ENCODE measurements around the gene RUFY4. TPM values are rescaled to one million over a fixed set of nuclear protein-coding genes. Genes with fewer than 3 reads are reported as not detected.
"Not testable (repeated sequence)": the region's sequence is repeated elsewhere in the genome, so short reads cannot be mapped to it uniquely, and the experiment has no call there.

The RUFY4 gene
- under 1 TPM; 0.28 to 0.52 TPM for polyA plus RNA-seq

DNA sequence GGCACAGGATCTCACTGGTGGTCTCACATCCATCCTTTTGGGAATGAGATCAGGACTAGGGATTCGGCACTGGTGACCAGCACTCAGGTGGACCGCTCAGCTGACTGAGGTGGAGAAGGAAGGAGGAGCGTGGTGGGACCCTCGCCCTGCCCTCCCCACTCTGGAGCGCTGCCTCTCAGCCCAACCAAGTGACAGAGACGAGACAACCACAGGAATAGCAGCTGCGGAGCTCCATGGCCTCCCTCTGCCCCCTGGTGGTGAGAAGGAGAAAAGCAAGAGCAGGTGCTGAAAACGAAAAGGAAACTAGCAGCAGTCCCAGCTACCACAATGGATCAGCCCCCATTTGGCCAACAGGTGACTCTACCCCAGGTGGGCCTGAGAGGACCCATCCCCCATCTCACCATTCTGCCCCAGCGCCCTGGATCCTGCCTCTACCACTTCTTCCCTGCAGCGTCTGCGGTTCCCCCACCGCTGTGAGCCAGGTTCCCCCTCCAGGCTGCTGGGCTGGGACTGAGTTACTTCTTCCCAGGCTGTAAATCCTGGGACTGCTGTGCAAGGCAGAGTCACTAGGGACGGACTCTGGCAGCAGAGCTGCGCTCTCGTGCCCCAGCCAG is at the start of gene RUFY4:
RUFY4 (plus strand) TSS at position 533 of the 614 bp plus-strand sequence. CDS start 1,353 bp downstream, outside the sequence.
- not testable (repeated sequence) for H3K9me3 ChIP-seq (ENCODE audit: control insufficient read depth in 2 of 2, insufficient read depth in 1 of 2, low read depth in 1 of 2, low read length in 1 of 2); H3K27me3 ChIP-seq (ENCODE audit: control insufficient read depth in 1 of 2, insufficient read depth in 2 of 2, low read length in 2 of 2); H3K27ac ChIP-seq (ENCODE audit: low read depth in 2 of 2, low read length in 1 of 2); H3K4me1 ChIP-seq (ENCODE audit: control insufficient read depth in 2 of 2, insufficient read depth in 2 of 2, low read length in 1 of 2); H3K36me3 ChIP-seq (ENCODE audit: control insufficient read depth in 2 of 2, insufficient read depth in 2 of 2, low read length in 1 of 2)
- 6 to 9% methylated on average over 14 to 15 of the region's 15 CpGs for WGBS, 2 donors
- H3K4me3 ChIP-seq (ENCODE audit: low read depth in 1 of 2, low read length in 2 of 2): peak within 1 kb of the TSS in 1 of 2 donors; percentile 20

GRCh38 chr2:218019411-218020060 is 49.5 kb upstream of the RUFY4 start:
- peaks cover 0 to 13% of the 10 kb centered on the region in 2 donors for H3K4me1 ChIP-seq (ENCODE audit: control insufficient read depth in 2 of 2, insufficient read depth in 2 of 2, low read length in 1 of 2)
- no peaks in the 10 kb centered on the region for H3K9me3 ChIP-seq (ENCODE audit: control insufficient read depth in 2 of 2, insufficient read depth in 1 of 2, low read depth in 1 of 2, low read length in 1 of 2)
- no peak overlapping the region for H3K4me3 ChIP-seq (ENCODE audit: low read depth in 1 of 2, low read length in 2 of 2)
- H3K27me3 ChIP-seq (ENCODE audit: control insufficient read depth in 1 of 2, insufficient read depth in 2 of 2, low read length in 2 of 2): no peaks in the 10 kb centered on the region
- H3K36me3 ChIP-seq (ENCODE audit: control insufficient read depth in 2 of 2, insufficient read depth in 2 of 2, low read length in 1 of 2): no peaks in the 10 kb centered on the region
- 79 to 83% methylated on average over 7 of the region's 7 CpGs for WGBS, 2 donors
- no peak overlapping the region for H3K27ac ChIP-seq (ENCODE audit: low read depth in 2 of 2, low read length in 1 of 2)

GRCh38 chr2:218020281-218020680 is 48.8 kb upstream of the RUFY4 start:
- H3K4me1 ChIP-seq (ENCODE audit: control insufficient read depth in 2 of 2, insufficient read depth in 2 of 2, low read length in 1 of 2): peaks cover 0 to 13% of the 10 kb centered on the region in 2 donors
- 93% methylated on average over 5 of the region's 5 CpGs for WGBS, 2 donors
- no peaks in the 10 kb centered on the region for H3K27me3 ChIP-seq (ENCODE audit: control insufficient read depth in 1 of 2, insufficient read depth in 2 of 2, low read length in 2 of 2)
- H3K9me3 ChIP-seq (ENCODE audit: control insufficient read depth in 2 of 2, insufficient read depth in 1 of 2, low read depth in 1 of 2, low read length in 1 of 2): no peaks in the 10 kb centered on the region
- no peaks in the 10 kb centered on the region for H3K36me3 ChIP-seq (ENCODE audit: control insufficient read depth in 2 of 2, insufficient read depth in 2 of 2, low read length in 1 of 2)
- no peak overlapping the region for H3K4me3 ChIP-seq (ENCODE audit: low read depth in 1 of 2, low read length in 2 of 2)
- H3K27ac ChIP-seq (ENCODE audit: low read depth in 2 of 2, low read length in 1 of 2): no peak overlapping the region

DNA sequence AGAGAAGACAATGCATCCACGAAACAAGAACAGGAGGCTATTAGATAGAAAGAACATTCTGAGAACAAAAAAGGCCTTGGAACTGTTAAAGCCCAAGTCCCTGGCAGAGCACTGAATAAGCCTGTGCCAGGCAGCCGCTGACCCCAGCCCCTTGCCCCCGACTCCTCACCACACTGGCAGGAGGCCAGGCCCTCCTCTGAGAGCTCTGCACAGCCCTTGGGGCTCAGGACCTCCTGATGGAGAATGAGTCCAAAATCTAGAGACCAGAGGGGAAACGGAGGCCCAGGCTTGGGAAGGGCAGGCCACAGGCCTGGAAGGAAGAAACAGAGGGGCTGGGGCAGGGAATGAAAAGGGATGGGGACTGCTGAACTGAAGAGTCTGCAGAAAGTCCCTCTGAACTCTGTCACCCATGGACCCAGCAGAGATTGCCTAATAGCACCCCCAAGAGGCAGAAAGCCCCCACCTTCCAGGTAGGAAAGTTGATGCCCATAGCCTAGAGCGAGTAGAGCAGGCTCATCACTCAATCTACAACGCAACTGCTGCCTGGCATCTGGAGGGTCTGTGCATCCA is 48.0 kb upstream of the RUFY4 start:
- 84 to 85% methylated on average over 6 of the region's 6 CpGs for WGBS, 2 donors
- H3K27ac ChIP-seq (ENCODE audit: low read depth in 2 of 2, low read length in 1 of 2): no peak overlapping the region

GRCh38 chr2:218021536-218022071 is 47.4 kb upstream of the RUFY4 start:
- H3K4me1 ChIP-seq (ENCODE audit: control insufficient read depth in 2 of 2, insufficient read depth in 2 of 2, low read length in 1 of 2): peaks cover 0 to 17% of the 10 kb centered on the region in 2 donors
- H3K9me3 ChIP-seq (ENCODE audit: control insufficient read depth in 2 of 2, insufficient read depth in 1 of 2, low read depth in 1 of 2, low read length in 1 of 2): no peaks in the 10 kb centered on the region

More for the DNA sequence above, 48.0 kb upstream of the RUFY4 start:
- no peaks in the 10 kb centered on the region for H3K36me3 ChIP-seq (ENCODE audit: control insufficient read depth in 2 of 2, insufficient read depth in 2 of 2, low read length in 1 of 2)
- H3K9me3 ChIP-seq (ENCODE audit: control insufficient read depth in 2 of 2, insufficient read depth in 1 of 2, low read depth in 1 of 2, low read length in 1 of 2): no peaks in the 10 kb centered on the region
- no peaks in the 10 kb centered on the region for H3K27me3 ChIP-seq (ENCODE audit: control insufficient read depth in 1 of 2, insufficient read depth in 2 of 2, low read length in 2 of 2)
- H3K4me3 ChIP-seq (ENCODE audit: low read depth in 1 of 2, low read length in 2 of 2): no peak overlapping the region
- peaks cover 0 to 15% of the 10 kb centered on the region in 2 donors for H3K4me1 ChIP-seq (ENCODE audit: control insufficient read depth in 2 of 2, insufficient read depth in 2 of 2, low read length in 1 of 2)

GRCh38 chr2:218022131-218022850 is 46.8 kb upstream of the RUFY4 start:
- no peak overlapping the region for H3K4me3 ChIP-seq (ENCODE audit: low read depth in 1 of 2, low read length in 2 of 2)
- H3K27ac ChIP-seq (ENCODE audit: low read depth in 2 of 2, low read length in 1 of 2): no peak overlapping the region
- H3K4me1 ChIP-seq (ENCODE audit: control insufficient read depth in 2 of 2, insufficient read depth in 2 of 2, low read length in 1 of 2): peaks cover 2 to 18% of the 10 kb centered on the region in 2 donors
- H3K36me3 ChIP-seq (ENCODE audit: control insufficient read depth in 2 of 2, insufficient read depth in 2 of 2, low read length in 1 of 2): no peaks in the 10 kb centered on the region
- H3K27me3 ChIP-seq (ENCODE audit: control insufficient read depth in 1 of 2, insufficient read depth in 2 of 2, low read length in 2 of 2): no peaks in the 10 kb centered on the region
- 91 to 93% methylated on average over 10 of the region's 10 CpGs for WGBS, 2 donors
- H3K9me3 ChIP-seq (ENCODE audit: control insufficient read depth in 2 of 2, insufficient read depth in 1 of 2, low read depth in 1 of 2, low read length in 1 of 2): no peaks in the 10 kb centered on the region

More at GRCh38 chr2:218021536-218022071, 47.4 kb upstream of the RUFY4 start:
- Histone ChIP-seq H3K36me3 (ENCODE audit: control insufficient read depth in 2 of 2, insufficient read depth in 2 of 2, low read length in 1 of 2) (no peaks in the 10 kb centered on the region), H3K27me3 (ENCODE audit: control insufficient read depth in 1 of 2, insufficient read depth in 2 of 2, low read length in 2 of 2) (no peaks in the 10 kb centered on the region), H3K4me3 (ENCODE audit: low read depth in 1 of 2, low read length in 2 of 2) (no peak overlapping the region), H3K27ac (ENCODE audit: low read depth in 2 of 2, low read length in 1 of 2) (no peak overlapping the region)
- WGBS, 2 donors: 83 to 86% methylated on average over 12 of the region's 12 CpGs

DNA sequence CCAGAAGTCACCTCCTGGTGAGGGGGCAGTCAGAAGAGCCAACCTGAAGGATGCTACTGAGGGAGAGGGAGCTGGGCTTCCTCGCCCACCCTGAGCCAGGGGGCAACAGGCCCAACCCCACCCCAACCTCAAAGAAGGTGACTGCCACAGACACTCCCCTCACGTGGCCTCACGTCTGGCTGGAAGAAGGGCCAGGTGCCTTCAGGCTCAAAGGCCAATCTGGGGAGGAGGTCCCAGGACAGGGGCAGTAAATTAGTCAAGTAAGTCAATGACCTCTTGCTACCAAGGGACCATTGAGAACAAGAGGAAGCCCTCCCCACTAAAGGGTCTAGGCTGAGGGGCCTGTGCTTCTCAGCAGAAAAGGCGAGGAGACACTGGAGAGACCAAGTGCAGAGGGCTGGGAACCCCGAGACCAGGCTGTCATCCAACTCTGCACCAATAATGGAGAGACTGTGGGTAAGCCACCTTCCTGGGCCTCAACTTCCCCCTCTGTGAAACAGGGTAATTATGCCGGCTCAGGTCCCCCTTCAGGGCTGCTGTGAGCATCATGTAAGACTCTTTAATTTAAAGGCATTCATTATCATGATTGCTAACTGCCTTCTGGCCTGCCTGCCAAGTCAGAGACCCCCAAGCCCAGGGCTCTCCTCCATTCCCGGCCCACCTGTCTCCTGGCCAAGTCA is 46.1 kb upstream of the RUFY4 start:
- H3K4me1 ChIP-seq (ENCODE audit: control insufficient read depth in 2 of 2, insufficient read depth in 2 of 2, low read length in 1 of 2): peaks cover 2 to 24% of the 10 kb centered on the region in 2 donors
- H3K9me3 ChIP-seq (ENCODE audit: control insufficient read depth in 2 of 2, insufficient read depth in 1 of 2, low read depth in 1 of 2, low read length in 1 of 2): no peaks in the 10 kb centered on the region
- H3K4me3 ChIP-seq (ENCODE audit: low read depth in 1 of 2, low read length in 2 of 2): no peak overlapping the region
- H3K36me3 ChIP-seq (ENCODE audit: control insufficient read depth in 2 of 2, insufficient read depth in 2 of 2, low read length in 1 of 2): no peaks in the 10 kb centered on the region
- no peak overlapping the region for H3K27ac ChIP-seq (ENCODE audit: low read depth in 2 of 2, low read length in 1 of 2)
- no peaks in the 10 kb centered on the region for H3K27me3 ChIP-seq (ENCODE audit: control insufficient read depth in 1 of 2, insufficient read depth in 2 of 2, low read length in 2 of 2)
- WGBS, 2 donors: 82 to 83% methylated on average over 7 of the region's 7 CpGs

DNA sequence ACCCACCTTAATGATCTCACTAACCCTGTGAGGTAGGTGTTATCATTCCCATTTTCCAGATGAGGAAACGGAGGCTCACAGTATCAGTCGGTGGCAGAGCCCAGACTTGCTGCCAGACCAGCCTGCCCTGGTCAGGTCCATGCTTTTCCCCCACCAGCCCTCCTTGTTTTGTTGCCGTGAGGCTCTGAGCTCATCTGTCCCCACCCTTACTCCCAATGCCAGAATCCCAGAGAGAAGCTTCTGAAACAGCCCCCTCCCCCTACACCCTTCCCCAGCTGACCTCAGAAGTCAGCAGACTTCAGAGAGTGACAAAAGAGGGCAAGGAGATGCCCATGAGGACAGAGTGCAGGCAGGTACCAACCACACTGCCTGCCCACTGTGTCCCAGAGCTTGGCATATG is 45.4 kb upstream of the RUFY4 start:
- H3K4me3 ChIP-seq (ENCODE audit: low read depth in 1 of 2, low read length in 2 of 2): no peak overlapping the region
- no peaks in the 10 kb centered on the region for H3K9me3 ChIP-seq (ENCODE audit: control insufficient read depth in 2 of 2, insufficient read depth in 1 of 2, low read depth in 1 of 2, low read length in 1 of 2)
- H3K36me3 ChIP-seq (ENCODE audit: control insufficient read depth in 2 of 2, insufficient read depth in 2 of 2, low read length in 1 of 2): no peaks in the 10 kb centered on the region
- no peaks in the 10 kb centered on the region for H3K27me3 ChIP-seq (ENCODE audit: control insufficient read depth in 1 of 2, insufficient read depth in 2 of 2, low read length in 2 of 2)
- 49 to 64% methylated on average over 3 of the region's 3 CpGs for WGBS, 2 donors
- H3K4me1 ChIP-seq (ENCODE audit: control insufficient read depth in 2 of 2, insufficient read depth in 2 of 2, low read length in 1 of 2): peaks cover 2 to 27% of the 10 kb centered on the region in 2 donors
- H3K27ac ChIP-seq (ENCODE audit: low read depth in 2 of 2, low read length in 1 of 2): no peak overlapping the region

DNA sequence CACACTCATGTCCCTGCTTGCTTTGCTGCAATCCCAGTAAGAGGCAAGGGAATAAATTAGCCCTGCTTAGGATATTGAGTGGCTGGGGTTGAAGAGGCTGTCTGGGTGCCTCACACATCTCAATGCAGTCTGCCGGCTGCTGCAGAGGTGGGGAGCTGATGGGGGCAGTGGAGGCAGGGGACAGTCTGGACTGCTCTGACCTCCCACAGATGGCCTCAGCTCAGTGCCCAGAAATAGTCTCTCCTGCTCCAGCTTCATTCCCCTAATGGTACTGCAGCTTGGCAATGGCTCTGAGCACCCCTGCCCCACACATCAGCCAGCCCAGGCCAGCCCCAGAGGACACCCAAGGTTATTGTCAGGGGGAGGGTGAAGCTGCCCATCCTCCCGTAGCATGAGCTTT is 44.7 kb upstream of the RUFY4 start:
- 57 to 78% methylated on average over 2 of the region's 2 CpGs for WGBS, 2 donors
- H3K4me3 ChIP-seq (ENCODE audit: low read depth in 1 of 2, low read length in 2 of 2): no peak overlapping the region
- peaks cover 2 to 27% of the 10 kb centered on the region in 2 donors for H3K4me1 ChIP-seq (ENCODE audit: control insufficient read depth in 2 of 2, insufficient read depth in 2 of 2, low read length in 1 of 2)
- H3K36me3 ChIP-seq (ENCODE audit: control insufficient read depth in 2 of 2, insufficient read depth in 2 of 2, low read length in 1 of 2): no peaks in the 10 kb centered on the region
- no peaks in the 10 kb centered on the region for H3K9me3 ChIP-seq (ENCODE audit: control insufficient read depth in 2 of 2, insufficient read depth in 1 of 2, low read depth in 1 of 2, low read length in 1 of 2)
- H3K27me3 ChIP-seq (ENCODE audit: control insufficient read depth in 1 of 2, insufficient read depth in 2 of 2, low read length in 2 of 2): no peaks in the 10 kb centered on the region
- no peak overlapping the region for H3K27ac ChIP-seq (ENCODE audit: low read depth in 2 of 2, low read length in 1 of 2)
